ENCODE data around the gene RBM10.

DNA sequence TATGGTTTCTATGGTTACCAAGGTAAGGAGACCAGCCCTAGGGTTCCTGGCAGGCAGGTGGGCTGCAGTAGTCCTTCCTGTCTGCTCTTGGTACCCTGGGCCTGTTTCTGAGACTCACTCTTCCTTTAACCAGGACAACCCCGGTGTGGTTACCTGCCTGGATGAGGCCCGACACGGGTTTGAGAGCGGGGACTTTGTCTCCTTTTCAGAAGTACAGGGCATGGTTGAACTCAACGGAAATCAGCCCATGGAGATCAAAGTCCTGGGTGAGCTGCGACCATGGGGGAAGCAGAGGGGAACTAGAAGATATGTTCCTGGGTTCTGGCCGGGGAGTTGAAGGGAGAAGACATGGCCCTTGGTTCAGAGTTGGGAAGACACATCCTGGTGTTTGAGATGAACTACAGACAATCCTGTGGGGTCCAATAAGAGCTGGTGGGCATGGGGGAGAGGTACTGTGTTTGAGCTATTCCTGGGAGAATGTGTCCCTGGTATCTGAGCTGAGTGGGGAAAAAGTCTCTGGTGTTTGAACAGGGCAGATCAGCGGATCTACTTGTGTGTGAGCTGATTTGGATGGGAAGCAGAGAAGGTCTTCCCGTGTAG lies 56.4 kb downstream of the RBM10 start:
- TF ChIP-seq, protein P1, sequence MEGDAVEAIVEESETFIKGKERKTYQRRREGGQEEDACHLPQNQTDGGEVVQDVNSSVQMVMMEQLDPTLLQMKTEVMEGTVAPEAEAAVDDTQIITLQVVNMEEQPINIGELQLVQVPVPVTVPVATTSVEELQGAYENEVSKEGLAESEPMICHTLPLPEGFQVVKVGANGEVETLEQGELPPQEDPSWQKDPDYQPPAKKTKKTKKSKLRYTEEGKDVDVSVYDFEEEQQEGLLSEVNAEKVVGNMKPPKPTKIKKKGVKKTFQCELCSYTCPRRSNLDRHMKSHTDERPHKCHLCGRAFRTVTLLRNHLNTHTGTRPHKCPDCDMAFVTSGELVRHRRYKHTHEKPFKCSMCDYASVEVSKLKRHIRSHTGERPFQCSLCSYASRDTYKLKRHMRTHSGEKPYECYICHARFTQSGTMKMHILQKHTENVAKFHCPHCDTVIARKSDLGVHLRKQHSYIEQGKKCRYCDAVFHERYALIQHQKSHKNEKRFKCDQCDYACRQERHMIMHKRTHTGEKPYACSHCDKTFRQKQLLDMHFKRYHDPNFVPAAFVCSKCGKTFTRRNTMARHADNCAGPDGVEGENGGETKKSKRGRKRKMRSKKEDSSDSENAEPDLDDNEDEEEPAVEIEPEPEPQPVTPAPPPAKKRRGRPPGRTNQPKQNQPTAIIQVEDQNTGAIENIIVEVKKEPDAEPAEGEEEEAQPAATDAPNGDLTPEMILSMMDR (IDR thresholded peaks at IDR 0.05), result no peak
- no peak for TF ChIP-seq EP300 (IDR thresholded peaks at IDR 0.05)
